Endodermal cell (in vitro differentiated cells): ENCODE measurements around the gene EXOSC1. TPM values are rescaled to one million over a fixed set of nuclear protein-coding genes. Genes with fewer than 3 reads are reported as not detected.
A peak's percentile ranks its signal among the peaks of the same experiment; 100 is the strongest.
"Not testable (repeated sequence)": the region's sequence is repeated elsewhere in the genome, so short reads cannot be mapped to it uniquely, and the experiment has no call there.

Experiments used
- DNase-seq: peaks from one replicate; pipeline ENCODE4 v3.0.0-alpha.2; 2017
- H3K27ac ChIP-seq: 2 replicates; pipeline ENCODE4 v1.5.1; 2013; ENCODE audit warnings: mild to moderate bottlenecking, low read depth, low read length, moderate library complexity
- H3K27me3 ChIP-seq: 2 replicates; pipeline ENCODE4 v1.6.1; 2013; ENCODE audit warnings: mild to moderate bottlenecking, low read length, moderate library complexity; ENCODE audit not compliant: insufficient read depth, control insufficient read depth, poor library complexity, severe bottlenecking
- H3K36me3 ChIP-seq: 2 replicates; pipeline ENCODE4 v1.7.0; 2013; ENCODE audit warnings: mild to moderate bottlenecking, low read length, moderate library complexity; ENCODE audit not compliant: control insufficient read depth, insufficient read depth
- H3K4me1 ChIP-seq: one replicate; pipeline ENCODE4 v1.7.0; 2013; ENCODE audit warnings: low read length; ENCODE audit not compliant: control insufficient read depth, insufficient read depth
- H3K4me3 ChIP-seq: 2 replicates; pipeline ENCODE4 v1.5.1; 2013; ENCODE audit warnings: mild to moderate bottlenecking, low read length, moderate library complexity
- H3K9ac ChIP-seq: 2 replicates; pipeline ENCODE4 v1.6.1; 2013; ENCODE audit warnings: mild to moderate bottlenecking, low read length, moderate library complexity; ENCODE audit not compliant: poor library complexity, severe bottlenecking; ENCODE audit errors: extremely low read depth
- H3K9me3 ChIP-seq: 2 replicates; pipeline ENCODE4 v1.6.1; 2013; ENCODE audit warnings: mild to moderate bottlenecking, low read length, moderate library complexity; ENCODE audit not compliant: control insufficient read depth
- H3K27ac Mint-ChIP-seq: 2 replicates; pipeline ENCODE4 v1.8.0; 2020; ENCODE audit warnings: mixed read lengths
- H3K27me3 Mint-ChIP-seq: 2 replicates; pipeline ENCODE4 v1.8.0; 2021; ENCODE audit warnings: mild to moderate bottlenecking, mixed read lengths; ENCODE audit not compliant: insufficient read depth
- H3K36me3 Mint-ChIP-seq: 2 replicates; pipeline ENCODE4 v1.8.0; 2020; ENCODE audit warnings: low read depth, mixed read lengths
- H3K4me1 Mint-ChIP-seq: 2 replicates; pipeline ENCODE4 v1.8.0; 2020; ENCODE audit warnings: mixed read lengths
- H3K4me3 Mint-ChIP-seq: 2 replicates; pipeline ENCODE4 v1.8.0; 2020; ENCODE audit warnings: mild to moderate bottlenecking, moderate library complexity, mixed read lengths
- H3K9me3 Mint-ChIP-seq: 2 replicates; pipeline ENCODE4 v1.8.0; 2020; ENCODE audit warnings: mild to moderate bottlenecking, mixed read lengths
- CTCF ChIP-seq: fragments of 200-600 bp; sonication (generic); conservative IDR thresholded peaks from 2 replicates; pipeline ENCODE4 v1.5.0; 2021; ENCODE audit warnings: antibody characterized with exemption, mild to moderate bottlenecking
- WGBS, 2 experiments: methylation state at CpG; one replicate each; pipeline versions ENCODE4 v1.1.5 to v1.1.7; 2013; ENCODE audit warnings: missing lambda C conversion rate in 2 of 2, mixed read lengths in 1 of 2; ENCODE audit not compliant: insufficient coverage in 1 of 2, insufficient read length in 1 of 2; 5-methylcytosine and 5-hydroxymethylcytosine counted together
- total RNA-seq, 2 donors: library from RNA; stranded (reverse); fragmentation: NEBNext Ultra II Directional in 1 of 2; extraction: Animal tissue kit (Norgen Biotek cat#: 25700) in 1 of 2; gene quantifications; 2 replicates in 1 of 2; 3 replicates in 1 of 2; pipeline ENCODE4 v1.2.1, GENCODE V29; 2021

Gene EXOSC1
- total RNA-seq, 2 donors from 2014 or later: 48.9 to 55.6 TPM

- H3K27me3 ChIP-seq: no peaks in the 10 kb centered on the region
- TF ChIP-seq CTCF: peak; percentile 75
Observed at GRCh38 chr10:97425964-97426775, 19.6 kb downstream of the EXOSC1 start, which contains the start of gene PGAM1. TSS of gene PGAM1 (plus strand) at chr10:97426191. CDS start at chr10:97426308, 117 bp downstream.

GRCh38 chr10:97423757-97424098 lies 22.1 kb downstream of the EXOSC1 start:
- Mint-ChIP-seq H3K4me1 (peaks cover 14% of the 10 kb centered on the region), H3K36me3 (peaks cover 12% of the 10 kb centered on the region)
- not testable (repeated sequence) for H3K4me1 ChIP-seq, H3K9me3 Mint-ChIP-seq, H3K27ac Mint-ChIP-seq, H3K27me3 ChIP-seq, H3K4me3 Mint-ChIP-seq, DNase-seq, H3K9me3 ChIP-seq, H3K27ac ChIP-seq, H3K4me3 ChIP-seq, H3K9ac ChIP-seq, H3K27me3 Mint-ChIP-seq
- peaks cover 16% of the 10 kb centered on the region for H3K36me3 ChIP-seq
- 97 to 98% methylated on average over 6 of the region's 8 CpGs for WGBS, 2 experiments

More at GRCh38 chr10:97425964-97426775, 19.6 kb downstream of the EXOSC1 start, which contains the start of gene PGAM1:
- 0% methylated on average over 19 to 83 of the region's 90 CpGs for WGBS, 2 experiments
- no peaks in the 10 kb centered on the region for H3K27me3 Mint-ChIP-seq
- peak; percentile 98 for DNase-seq
- H3K9me3 Mint-ChIP-seq: no peaks in the 10 kb centered on the region
- H3K4me3 Mint-ChIP-seq: peak within 1 kb of the TSS; percentile 94
- Histone ChIP-seq H3K36me3 (peaks cover 39% of the 10 kb centered on the region), H3K27ac (peak within 1 kb of the TSS; percentile 89), H3K4me3 (peak within 1 kb of the TSS; percentile 91), H3K4me1 (peaks cover 4% of the 10 kb centered on the region), H3K9me3 (no peaks in the 10 kb centered on the region), H3K9ac (peak within 1 kb of the TSS; percentile 96)
- H3K36me3 Mint-ChIP-seq: peaks cover 34% of the 10 kb centered on the region
- peaks cover 11% of the 10 kb centered on the region for H3K4me1 Mint-ChIP-seq
- H3K27ac Mint-ChIP-seq: peak within 1 kb of the TSS; percentile 96

GRCh38 chr10:97416565-97416964 lies 29.2 kb downstream of the EXOSC1 start:
- no peak for TF ChIP-seq CTCF
- H3K36me3 Mint-ChIP-seq: no peaks in the 10 kb centered on the region

More at GRCh38 chr10:97416565-97416964, 29.2 kb downstream of the EXOSC1 start:
- WGBS, 2 experiments: 91 to 93% methylated on average over 5 to 6 of the region's 6 CpGs
- no peaks in the 10 kb centered on the region for H3K4me1 ChIP-seq
- no peak for DNase-seq
- no peak overlapping the region for H3K27ac Mint-ChIP-seq
- H3K9me3 ChIP-seq: no peaks in the 10 kb centered on the region
- H3K4me3 ChIP-seq: no peak overlapping the region
- H3K36me3 ChIP-seq: no peaks in the 10 kb centered on the region
- no peak overlapping the region for H3K27ac ChIP-seq
- no peaks in the 10 kb centered on the region for H3K27me3 ChIP-seq
- no peak overlapping the region for H3K4me3 Mint-ChIP-seq
- no peaks in the 10 kb centered on the region for H3K9me3 Mint-ChIP-seq
- no peaks in the 10 kb centered on the region for H3K27me3 Mint-ChIP-seq
- no peak overlapping the region for H3K9ac ChIP-seq
- H3K4me1 Mint-ChIP-seq: peaks cover 17% of the 10 kb centered on the region
